Kidney glomerular epithelial cell (primary cell): ENCODE data around the gene INTS11.
"Not testable (repeated sequence)": the region's sequence is repeated elsewhere in the genome, so short reads cannot be mapped to it uniquely, and the experiment has no call there.

Experiments
- DNase-seq: peaks from one replicate; lab custom pipeline; 2025; lab: John Stamatoyannopoulos, UW

The INTS11 gene

GRCh38 chr1:1324524-1325287, at the start of gene INTS11, which contains the start of gene CPTP:
Gene INTS11 (minus strand): TSS chr1:1324660. CDS start chr1:1324608, 52 bp downstream.
Gene CPTP (plus strand): TSS chr1:1324802. CDS start chr1:1326911, 2,109 bp downstream.
- DNase-seq = peak; percentile 63

DNA sequence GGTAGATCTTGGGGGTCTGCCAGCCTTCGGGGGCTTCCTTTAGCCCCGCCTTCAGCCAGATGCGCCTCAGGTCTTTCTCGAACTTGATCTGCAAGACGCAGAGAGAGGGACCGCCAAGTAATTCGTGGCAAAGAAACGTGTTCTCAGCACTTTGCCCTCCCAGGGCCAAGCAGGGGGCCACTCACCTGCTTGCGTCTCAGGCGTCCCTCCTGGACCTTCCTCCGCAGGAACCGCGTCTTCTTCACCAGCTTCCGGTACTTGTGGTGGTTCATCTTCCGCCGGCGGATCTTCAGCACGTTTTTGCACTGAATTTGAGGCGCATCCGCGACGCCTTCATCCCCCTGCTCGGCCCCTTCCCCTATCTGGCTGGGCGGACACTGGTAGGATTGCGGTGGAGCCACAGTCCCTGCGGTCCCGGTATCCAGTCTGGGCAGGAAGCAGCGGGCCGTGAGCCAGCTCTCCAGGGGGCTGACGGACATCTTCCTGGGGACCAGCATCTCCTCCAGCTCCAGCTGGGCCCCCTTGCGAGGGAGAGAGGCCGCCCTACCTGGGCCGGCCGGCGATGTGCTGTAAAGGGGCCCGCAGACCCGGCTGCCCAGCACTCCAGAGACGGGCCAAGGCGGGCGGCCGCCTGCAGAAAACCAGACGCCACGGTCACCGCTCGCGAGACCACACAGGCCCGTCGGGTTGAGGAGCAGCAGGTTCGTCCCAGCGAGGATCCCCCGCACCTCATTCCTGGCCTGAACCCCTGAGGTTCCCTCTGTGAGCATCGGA, 49.5 kb upstream of the INTS11 start:
- no peak for DNase-seq

DNA sequence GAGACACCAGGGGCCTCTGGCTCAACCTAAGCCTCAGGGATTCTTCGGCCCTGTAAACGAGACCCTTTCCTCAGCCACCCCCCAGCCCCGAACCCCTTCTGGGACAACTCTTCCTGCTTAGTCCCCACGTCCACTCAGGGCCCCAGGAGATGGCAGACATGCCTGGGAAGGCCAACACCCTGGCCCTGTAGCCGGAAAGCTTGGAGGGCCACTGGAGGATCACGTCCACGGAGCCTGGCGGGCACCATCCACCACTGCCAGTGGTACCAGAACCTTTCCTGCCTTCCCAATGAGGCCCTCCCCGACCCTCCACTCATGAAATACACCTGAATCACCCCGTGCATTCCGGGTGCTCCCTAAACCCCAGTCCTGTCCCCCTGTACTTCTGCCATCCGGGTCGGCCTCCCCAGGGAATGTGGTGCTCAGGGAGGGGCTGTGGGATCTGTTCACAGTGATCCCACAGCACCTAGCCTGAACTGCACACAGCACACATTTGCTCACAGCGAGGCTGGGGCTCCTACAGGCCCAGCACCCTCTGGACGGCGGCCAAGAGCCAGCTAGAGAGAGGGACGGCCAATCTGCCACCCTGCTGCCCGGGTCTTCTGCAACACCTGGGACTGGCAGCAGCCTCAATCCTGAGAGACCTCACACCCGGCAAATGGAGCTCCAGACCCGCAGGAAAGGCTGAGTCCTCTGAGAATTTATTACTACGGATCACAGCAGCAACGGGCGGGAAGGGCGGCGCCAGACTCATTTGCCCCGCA, 48.8 kb upstream of the INTS11 start:
- DNase-seq = no peak

- DNase-seq = peak; percentile 9
These were observed 47.6 kb upstream of the INTS11 start for GRCh38 chr1:1371746-1372711.

GRCh38 chr1:1371364-1371745, 46.9 kb upstream of the INTS11 start:
- DNase-seq = no peak

DNA sequence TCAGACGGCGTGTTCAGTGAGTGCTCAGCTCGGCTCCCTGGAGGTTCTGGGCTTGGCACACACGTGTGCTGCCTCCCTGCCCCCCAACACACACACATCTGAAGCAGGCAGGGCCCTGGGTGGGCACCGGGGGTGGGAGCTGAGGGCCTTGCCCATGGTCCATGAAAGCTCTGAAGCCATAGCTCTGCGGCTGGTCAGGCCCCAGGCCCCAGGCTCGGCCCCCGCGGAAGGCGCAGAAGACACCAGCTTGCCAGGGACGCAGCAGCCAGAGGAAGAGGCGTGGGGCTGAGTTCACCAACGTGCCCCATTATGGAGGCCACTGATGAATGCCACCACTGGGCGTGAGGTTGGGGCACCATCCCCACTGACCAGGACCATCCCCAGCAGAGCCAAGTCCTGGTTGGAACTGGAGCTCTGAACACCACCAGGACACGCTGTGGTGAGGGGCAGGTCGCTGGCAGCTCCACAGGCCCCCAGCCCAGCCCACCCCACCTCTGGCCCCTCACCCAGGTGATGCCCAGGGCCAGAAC, 46.4 kb upstream of the INTS11 start:
- no peak for DNase-seq

GRCh38 chr1:1370094-1370493, 45.6 kb upstream of the INTS11 start:
- DNase-seq = not testable (repeated sequence)

- DNase-seq = no peak
These were observed 42.9 kb upstream of the INTS11 start for GRCh38 chr1:1367315-1367714.

- no peak for DNase-seq
These were observed 42.2 kb upstream of the INTS11 start for GRCh38 chr1:1366699-1367066.

DNA sequence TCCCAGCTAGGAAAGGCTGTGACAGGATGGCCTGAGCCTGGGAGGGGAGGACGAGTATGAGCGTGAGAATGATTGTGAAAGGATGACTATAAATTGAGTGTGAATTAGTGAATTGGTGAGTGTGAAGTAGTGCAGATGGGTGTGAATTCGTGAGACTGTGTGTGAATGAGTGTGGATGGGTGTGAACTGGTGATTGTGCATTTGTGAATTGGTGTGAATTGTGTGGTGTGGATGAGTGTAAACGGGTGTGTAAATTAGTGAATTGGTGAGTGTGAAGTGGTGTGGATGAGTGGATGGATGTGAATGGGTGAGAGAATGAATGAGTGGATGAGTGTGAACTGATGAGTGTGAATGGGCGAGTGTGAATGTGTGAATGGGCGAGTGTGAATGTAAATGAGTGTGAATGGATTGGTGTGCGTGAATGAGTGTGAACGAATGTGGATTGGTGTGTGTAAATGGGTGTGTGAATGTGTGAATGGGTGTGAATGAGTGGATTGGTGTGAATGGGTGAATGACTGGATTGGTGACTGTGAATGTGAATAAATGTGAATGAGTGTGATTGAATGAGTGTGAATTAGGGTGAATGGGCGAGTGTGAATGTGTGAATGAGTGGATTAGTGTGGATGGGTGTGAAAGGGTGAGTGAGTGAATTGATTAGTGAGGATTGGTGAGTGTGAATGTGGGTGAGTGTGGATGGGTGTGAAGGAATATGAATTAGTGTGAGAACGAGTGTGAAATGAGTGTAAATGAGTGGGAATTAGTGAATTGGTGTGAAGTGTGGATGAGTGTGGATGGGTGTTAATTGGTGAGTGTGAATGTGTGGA, 41.6 kb upstream of the INTS11 start:
- no peak for DNase-seq

DNA sequence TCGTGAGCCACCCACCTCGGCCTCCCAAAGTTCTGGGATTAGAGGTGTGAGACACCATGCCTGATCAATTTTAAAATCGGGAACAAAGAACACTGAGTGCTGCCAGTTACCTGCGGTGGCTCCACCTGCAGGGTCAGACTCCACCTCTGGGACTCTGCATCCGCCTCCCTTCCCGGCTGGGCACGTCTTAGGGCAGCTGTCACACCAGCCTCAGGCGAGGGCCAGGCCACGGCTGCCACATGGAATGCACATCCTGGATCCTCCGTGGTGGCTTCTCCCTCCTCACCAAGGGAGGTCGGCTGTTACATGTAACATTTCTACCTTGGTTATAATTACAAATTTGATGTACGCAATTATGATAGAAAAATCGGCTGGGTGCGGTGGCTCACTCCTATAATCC, 39.8 kb upstream of the INTS11 start:
- DNase-seq = no peak

DNA sequence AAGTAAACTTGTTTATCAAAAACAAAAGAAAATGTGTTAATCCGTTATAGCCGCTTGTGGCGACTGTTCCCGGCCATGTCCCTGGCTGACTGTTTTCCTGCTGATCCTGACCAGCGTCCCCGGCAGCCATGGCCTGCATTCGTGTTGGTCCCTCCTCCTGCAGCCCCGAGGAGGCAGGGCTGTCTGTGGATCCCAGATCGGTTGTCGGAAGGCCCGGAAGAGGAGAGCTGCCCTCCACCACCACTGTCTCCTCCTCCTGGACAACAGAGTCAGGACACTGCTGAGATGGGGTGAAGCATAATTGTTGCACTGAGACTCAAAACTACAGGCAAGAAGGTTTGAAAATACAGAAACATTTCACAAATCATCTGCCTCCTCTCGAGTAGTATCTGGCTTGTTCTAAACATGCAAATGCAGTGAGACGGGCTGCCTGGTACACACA, 37.5 kb upstream of the INTS11 start:
- DNase-seq = peak; percentile 32

GRCh38 chr1:1361233-1361981, 36.9 kb upstream of the INTS11 start:
- no peak for DNase-seq

DNA sequence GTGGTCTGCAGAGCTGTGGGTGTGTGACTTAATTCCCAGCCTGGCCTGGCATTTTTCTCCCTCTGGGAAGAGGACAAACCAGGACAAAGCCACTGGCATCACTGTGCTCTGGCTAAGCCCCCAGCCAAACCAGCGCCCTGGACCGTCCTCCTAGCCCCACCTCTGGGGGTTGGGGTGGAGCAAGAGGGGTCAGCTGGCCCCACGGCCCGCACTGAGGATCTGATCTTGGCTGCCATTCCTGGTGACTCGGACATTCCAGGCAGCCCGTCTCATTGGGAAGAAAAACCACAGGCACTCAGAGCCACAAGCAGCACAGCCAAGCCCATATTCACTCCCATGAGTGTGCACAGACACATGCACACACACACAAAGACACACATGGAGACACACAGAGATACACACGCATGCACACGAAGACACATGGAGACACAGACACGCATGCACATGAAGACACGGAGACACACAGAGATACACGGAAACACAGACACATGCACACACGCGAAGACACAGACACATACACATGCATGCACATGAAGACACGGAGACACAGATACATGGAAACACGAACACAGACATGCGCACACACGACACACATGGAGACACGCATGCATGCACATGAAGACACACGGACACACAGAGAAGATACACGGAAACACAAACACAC, 36.2 kb upstream of the INTS11 start:
- peak; percentile 89 for DNase-seq

GRCh38 chr1:1359664-1360468, 35.4 kb upstream of the INTS11 start:
- no peak for DNase-seq

DNA sequence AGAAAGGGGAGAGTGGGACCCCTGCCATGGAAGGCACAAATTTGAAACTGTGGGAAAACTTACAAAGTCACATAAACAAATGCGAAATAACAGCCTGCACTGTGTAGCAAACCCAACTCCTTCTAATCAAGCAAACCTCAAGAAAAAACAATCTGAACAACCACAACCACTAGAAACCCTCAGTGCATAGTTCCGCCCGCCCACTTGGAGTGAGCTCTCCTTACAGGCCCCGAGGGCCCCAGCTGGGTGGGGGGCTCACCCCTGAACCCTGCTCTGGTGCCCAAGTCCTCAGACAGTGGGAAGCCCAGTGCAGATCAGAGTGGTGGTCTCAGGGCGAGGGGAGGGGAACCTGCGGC, 34.8 kb upstream of the INTS11 start:
- DNase-seq = no peak

GRCh38 chr1:1358433-1359271, 34.2 kb upstream of the INTS11 start, which contains the start of gene MXRA8:
Gene MXRA8 (minus strand): TSS chr1:1358555. CDS start chr1:1358504, 51 bp downstream.
- peak; percentile 53 for DNase-seq
